ENCODE data around the gene IREB2.
"Not testable (repeated sequence)": the region's sequence is repeated elsewhere in the genome, so short reads cannot be mapped to it uniquely, and the experiment has no call there.

Gene IREB2

GRCh38 chr15:78434711-78435110, 3.3 kb upstream of the IREB2 start:
- DNase-seq = not testable (repeated sequence)

GRCh38 chr15:78437107-78437761, 782 bp upstream of the IREB2 start:
- DNase-seq = no peak

- no peak for DNase-seq
Observed at GRCh38 chr15:78438619-78439285, 736 bp downstream of the IREB2 start.

- no peak for DNase-seq
Observed at GRCh38 chr15:78440375-78441373, 2.7 kb downstream of the IREB2 start.

GRCh38 chr15:78444255-78444654, 6.2 kb downstream of the IREB2 start:
- no peak for DNase-seq

GRCh38 chr15:78445875-78446274, 7.9 kb downstream of the IREB2 start:
- no peak for DNase-seq

GRCh38 chr15:78446551-78446950, 8.5 kb downstream of the IREB2 start:
- no peak for DNase-seq

- no peak for DNase-seq
Observed at GRCh38 chr15:78448441-78449219, 10.6 kb downstream of the IREB2 start.

- DNase-seq = no peak
Observed at GRCh38 chr15:78449220-78449999, 11.4 kb downstream of the IREB2 start.

GRCh38 chr15:78450285-78450858, 12.4 kb downstream of the IREB2 start:
- DNase-seq = no peak

- no peak for DNase-seq
Observed at GRCh38 chr15:78452485-78452884, 14.5 kb downstream of the IREB2 start.

GRCh38 chr15:78453447-78453846, 15.4 kb downstream of the IREB2 start:
- no peak for DNase-seq

- no peak for DNase-seq
Observed at GRCh38 chr15:78454992-78455391, 17.0 kb downstream of the IREB2 start.

GRCh38 chr15:78455749-78456148, 17.7 kb downstream of the IREB2 start:
- DNase-seq = no peak

- DNase-seq = no peak
Observed at GRCh38 chr15:78456426-78456825, 18.4 kb downstream of the IREB2 start.

- no peak for DNase-seq
Observed at GRCh38 chr15:78457101-78457500, 19.1 kb downstream of the IREB2 start.

GRCh38 chr15:78460737-78461136, 22.7 kb downstream of the IREB2 start:
- DNase-seq = no peak

- no peak for DNase-seq
Observed at GRCh38 chr15:78461171-78461888, 23.3 kb downstream of the IREB2 start.

GRCh38 chr15:78469031-78469430, 31.0 kb downstream of the IREB2 start:
- DNase-seq = no peak

- DNase-seq = no peak
Observed at GRCh38 chr15:78477295-78477694, 39.3 kb downstream of the IREB2 start.

GRCh38 chr15:78479650-78480049, 41.6 kb downstream of the IREB2 start:
- no peak for DNase-seq
